ENCODE results near the gene OR7A10.

Gene OR7A10

DNA sequence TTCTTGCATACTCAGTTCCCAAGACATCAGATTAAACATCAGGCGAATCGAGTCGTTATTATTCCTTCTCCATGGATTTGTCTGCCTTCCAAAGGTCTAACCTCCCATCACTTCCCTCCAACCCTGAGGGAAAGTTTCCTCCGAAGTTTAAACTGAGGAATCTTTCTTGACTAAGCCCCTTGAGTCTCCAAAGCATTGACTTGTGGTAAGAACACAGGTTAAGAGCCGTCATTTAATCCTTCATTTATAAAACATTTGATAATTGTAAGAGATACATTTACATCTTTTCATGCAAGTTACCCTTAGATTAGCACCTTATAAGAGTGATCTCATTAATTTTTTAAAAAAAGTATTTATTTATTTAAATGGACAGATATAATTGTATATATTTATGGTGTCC is at the start of gene OR7A10:
OR7A10 (minus strand) TSS at position 101 of the 400 bp plus-strand sequence. CDS start 7,045 bp downstream, outside the sequence.
- DNase-seq = no peak

DNA sequence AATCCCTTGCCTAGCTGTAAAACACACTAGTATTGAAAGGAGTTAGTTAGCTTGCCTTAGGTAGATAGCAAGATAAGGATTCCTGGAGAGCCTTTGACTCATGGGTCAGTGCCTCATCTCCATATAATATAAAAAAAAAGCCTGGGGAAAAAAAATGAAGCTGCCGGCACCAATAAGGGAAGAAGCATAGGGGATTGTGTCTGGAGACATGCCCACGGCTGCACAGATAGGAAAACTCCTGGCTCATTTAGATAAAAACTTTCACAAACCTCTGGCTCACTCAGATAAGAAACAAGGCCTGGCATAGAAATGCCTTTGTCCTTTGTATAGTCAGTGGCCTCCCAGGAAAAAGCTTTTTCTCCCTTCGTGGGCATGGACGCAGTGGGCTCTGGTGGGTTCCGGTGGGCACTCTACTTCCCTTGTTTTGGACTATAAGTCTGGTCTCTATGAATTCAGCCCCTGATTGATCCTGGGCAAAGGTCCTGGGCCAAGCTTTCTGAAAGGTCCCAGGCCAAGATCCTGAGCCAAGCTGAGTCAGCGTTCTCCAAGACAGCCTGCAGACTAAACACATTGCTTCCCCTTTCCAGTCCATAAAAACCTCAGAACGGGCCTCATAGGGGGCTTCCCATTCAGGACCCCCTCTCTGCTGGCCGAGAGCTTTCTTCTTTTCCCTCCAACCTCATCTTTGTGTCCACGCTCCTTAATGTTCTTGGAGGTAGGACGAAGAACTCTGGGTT is 42.1 kb upstream of the OR7A10 start:
- no peak for DNase-seq

DNA sequence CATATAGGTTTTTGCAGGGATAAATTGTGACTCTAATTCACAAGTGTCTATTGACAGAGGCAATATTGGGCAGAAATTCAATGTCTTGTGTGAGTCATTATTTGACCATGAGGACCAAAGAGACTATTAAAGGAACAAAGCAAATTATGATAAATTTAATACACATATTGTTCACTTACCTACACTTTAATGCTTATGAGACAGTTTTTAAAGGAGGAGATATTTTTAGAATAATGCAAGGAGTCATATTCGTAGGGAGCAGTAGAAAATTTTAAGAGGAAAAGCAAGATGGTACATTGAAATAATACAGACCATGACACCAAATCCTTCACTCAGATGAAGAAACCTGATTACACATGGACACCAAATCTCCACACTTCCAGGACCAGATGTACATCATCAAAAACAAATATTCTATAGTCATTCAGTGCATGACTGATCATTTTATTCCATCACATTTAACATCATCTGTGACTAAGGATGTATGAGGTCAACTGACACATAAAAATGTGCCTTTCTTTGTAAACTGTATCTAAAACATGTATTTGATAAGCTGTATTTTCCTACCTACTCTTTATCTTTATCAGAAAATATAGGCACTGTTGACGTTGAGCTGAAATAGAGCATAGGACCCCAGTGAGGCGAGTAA is 41.4 kb upstream of the OR7A10 start:
- DNase-seq = no peak

DNA sequence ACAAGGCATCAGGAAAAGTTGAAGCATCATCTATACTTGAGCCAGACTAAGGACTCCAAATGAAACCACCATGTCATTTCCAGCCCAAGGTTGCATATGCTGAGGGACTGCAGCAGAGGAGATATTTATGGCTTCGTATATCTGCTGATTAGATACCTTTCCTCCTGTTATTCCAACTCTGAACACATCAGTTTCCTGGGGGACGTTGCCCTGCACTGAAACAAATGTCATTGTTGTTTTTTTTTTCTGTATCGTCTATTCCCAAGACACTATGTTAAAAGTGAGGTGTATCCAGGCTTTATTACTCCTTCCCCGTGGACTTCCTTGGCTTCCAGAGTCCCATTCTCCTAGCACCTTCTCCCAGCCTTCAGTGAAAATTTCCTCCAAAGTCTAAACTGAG is 37.3 kb upstream of the OR7A10 start, which contains the start of gene OR7A17:
OR7A17 (minus strand) TSS at position 101 of the 400 bp plus-strand sequence. CDS start 4,777 bp downstream, outside the sequence.
- DNase-seq = no peak

DNA sequence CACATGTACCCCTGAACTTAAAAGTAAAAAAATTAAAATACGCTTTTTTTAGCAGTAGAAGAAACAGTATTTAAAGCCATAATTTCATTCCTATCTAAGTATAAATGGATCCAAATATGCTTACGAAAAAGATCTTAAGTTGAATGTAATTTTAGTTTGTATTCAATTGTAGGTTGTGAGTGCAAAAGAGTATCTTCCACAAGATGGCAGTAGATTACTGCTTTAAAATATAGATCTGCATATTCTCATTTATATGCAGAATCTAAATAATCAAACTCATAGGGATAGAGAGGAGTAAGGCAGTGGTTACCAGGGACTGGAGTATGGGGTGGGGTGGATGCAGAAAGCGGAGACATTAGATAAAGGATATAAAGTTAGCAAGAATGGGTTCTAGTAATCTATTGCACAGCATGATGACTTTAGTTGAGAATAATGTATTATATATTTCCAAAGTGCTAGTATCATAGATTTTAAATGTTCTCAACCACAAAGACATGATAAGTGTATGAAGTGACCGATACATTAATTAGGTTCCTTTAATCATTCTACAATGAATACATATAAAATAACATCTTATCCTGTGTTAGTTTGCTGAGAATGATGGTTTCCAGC is 23.0 kb upstream of the OR7A10 start:
- DNase-seq = no peak

DNA sequence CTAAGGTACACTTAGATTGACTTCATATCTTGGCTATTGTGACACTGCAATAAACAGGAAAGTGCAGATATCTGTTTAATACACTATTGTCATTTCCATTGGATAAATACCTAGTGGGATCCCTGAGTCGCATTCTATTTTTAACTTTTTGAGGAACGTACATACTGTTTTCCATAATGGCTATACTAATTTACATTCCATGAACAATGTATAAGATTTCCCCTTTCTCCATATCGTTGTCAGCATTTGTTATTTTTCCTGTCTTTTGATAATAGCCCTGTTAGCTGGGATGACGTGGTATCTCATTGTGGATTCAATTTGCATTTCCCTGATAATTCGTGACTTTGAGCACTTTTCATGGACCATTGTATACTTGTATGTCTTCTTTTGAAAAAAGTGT is 19.8 kb upstream of the OR7A10 start:
- DNase-seq = no peak

DNA sequence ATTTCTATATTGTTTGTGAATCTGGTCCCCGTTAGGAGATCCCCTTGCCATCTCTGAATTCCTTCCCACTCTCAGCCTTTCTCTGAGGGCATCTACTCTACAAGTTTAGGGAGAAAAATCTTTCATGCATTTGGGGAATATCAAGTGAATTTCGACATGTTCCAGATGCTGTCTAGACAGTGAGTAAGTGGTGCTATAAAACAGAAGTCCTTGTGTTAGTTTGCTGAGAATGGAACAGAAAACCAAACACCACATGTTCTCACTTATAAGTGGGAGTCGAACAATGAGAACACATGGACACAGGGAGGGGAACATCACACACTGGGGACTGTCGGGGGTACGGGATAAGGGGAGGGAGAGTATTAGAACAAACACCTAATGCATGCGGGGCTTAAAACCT is 5.1 kb downstream of the OR7A10 start:
- DNase-seq = no peak

DNA sequence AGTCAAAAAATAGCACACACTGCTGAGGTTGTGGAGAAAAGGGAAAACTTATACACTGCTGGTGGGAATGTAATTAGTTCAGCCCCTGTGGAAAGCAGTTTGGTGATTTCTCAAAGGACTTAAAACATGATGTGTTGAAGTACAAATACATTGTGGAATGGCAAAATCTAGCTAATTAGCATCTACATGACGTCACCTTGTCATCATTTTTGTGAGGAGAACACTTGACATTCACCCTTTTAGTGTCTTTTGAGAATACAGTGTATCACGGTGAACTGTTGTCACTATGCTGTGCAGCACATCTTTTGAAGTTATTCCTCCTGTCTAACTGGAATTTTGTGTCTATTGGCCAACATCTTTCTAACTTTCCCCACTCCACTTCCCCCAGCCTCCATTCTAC is 5.6 kb downstream of the OR7A10 start:
- DNase-seq = no peak

DNA sequence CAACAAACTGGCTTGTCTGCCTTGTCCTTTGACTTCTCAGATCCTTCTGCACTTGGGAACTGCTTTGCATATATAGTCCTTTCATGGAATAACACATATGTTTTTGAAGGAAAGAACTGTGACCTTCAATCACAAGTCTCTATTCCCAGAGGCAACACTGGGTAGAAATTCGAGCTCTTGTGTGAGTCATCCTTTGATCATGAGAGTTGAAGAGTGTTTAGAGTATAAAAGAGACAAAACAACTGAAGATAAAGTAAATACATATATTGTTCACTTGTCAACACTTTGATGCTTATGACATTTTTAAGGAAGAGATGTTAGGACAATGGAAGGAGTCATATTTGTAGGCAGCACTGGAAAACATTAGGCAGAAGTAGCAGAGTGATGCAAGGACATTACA is 8.5 kb downstream of the OR7A10 start:
- DNase-seq = no peak

DNA sequence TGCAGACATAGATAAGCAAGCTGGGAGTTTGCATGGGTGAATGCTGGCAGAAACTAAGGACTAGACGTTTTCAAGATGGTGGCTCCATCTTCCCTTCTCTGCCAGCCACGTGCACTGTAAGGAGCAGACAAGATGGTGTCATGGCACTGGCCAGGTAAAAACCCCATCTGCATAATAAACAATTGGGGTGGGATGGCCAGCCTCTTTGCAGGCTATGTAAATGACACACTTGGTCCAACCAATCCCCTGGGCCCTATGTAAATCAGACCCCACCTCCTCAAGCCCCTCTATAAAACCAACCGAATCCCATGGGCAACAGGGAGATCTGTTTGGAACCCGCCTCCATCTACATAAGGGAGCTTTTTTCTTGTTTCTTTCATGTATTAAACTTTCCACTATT is 11.3 kb downstream of the OR7A10 start:
- DNase-seq = no peak

DNA sequence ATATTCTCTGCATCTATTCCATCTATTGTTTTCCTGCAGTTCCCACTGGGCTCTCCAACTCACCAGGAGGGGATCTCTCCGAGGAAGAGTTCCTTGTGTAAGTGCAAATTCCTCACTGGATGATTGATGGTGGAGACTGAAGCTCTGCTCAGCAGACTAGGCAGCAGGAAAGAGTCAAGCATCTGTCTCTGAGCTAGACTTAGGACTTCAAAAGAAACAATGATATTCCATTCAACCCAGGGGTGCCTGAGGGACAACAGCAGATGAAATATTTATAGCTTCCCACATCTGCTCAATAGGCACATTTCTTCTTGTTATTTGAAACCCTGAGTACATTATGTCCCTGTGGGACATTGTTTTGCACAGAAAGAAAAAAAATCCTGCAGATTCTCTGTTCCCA is 13.7 kb downstream of the OR7A10 start, which contains the start of the genes OR7A5 and OR7C1:
OR7A5 (minus strand) TSS at position 175 of the 400 bp plus-strand sequence. CDS start 6,944 bp downstream, outside the sequence.
OR7C1 (minus strand) TSS at position 175 of the 400 bp plus-strand sequence. CDS start 35,049 bp downstream, outside the sequence.
- no peak for DNase-seq

DNA sequence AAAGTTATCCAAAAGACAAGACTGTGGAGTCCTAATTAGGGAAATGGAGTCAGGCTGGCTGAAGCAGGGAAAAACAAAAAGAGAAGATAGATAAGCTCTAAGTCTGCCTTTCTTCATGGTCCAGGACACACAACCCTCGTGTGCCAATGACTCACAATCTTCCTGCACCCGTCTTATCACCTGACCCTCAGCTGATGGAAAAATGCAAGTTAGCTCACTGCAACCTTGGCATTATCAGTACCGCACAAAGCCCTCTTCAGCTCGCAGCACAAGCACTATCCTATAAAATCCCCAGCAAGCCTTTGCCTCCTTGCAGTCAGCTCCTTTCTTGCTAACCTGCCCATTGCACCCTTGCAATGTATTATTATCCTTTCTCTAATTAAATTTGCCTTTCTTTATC is 18.0 kb downstream of the OR7A10 start:
- DNase-seq = peak; percentile 3

DNA sequence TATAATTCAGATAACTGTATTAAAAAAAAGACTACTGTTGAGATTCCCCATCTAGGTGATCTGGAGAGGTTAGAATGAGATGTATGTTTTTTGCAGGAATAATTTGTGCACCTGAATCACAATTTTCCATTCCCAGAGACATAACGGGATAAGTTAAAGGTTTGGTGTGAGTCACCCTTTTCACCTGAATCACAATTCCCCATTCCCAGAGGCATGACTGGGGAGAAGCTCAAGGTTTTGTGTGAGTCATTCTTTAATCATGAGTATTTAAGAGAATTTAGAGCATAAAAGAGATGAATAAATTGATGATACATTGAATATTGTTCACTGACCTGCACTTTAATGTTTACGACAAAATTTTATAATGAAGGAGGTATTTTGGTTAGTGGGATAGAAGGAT is 22.7 kb downstream of the OR7A10 start:
- no peak for DNase-seq

DNA sequence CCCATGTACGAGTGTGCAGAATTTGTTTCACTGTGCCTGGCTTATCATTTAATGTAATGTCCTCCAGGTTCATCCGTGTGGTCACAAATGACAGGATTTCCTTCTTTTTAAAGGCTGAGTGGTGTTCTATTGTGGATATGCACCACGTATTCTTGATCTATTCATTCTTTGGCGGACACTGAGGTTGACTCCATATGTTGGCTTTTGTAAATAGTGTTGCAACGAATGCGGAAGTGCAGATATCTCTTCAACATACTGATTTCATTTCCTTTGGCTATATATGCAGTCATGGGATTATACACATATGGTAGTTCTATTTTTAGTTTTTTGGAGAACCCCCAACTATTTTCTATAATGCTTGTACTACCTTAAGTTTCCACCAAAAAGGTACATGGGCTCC is 26.8 kb downstream of the OR7A10 start:
- DNase-seq = no peak

DNA sequence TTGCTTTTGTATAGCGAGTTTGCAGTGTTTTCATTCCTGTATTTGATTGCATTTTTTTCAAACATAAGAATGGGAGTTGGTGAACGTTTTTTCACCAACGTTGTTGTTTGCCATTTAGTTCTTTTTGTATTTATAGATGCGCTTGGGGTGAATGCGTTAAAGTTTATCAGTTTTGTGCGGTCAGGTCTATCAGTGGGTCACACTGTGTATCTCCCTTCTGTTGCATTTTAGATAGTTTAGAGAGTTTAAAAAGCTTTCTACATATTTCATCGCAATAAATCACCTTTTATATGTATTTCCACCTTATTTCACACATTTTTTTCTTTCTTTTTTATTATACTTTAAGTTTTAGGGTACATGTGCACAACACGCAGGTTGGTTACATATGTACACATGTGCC is 30.1 kb downstream of the OR7A10 start:
- DNase-seq = no peak

DNA sequence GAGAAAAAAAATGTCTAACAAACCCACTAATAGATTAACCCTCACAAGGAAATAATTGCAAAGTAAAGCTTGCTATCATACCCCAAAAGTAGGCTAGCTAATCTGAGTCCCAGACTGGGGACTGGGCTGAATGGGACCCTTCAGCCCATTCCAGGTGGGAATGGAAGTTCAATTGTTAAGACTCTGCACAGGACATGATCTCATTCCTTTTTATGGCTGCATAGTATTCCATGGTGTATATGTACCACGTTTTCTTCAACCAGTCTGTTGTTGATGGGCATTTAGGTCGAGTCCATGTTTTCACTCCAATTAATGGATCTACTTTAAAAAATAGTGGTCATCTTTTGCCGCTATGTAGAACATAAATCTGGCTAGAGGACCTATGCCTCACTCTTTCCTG is 31.7 kb downstream of the OR7A10 start:
- no peak for DNase-seq

DNA sequence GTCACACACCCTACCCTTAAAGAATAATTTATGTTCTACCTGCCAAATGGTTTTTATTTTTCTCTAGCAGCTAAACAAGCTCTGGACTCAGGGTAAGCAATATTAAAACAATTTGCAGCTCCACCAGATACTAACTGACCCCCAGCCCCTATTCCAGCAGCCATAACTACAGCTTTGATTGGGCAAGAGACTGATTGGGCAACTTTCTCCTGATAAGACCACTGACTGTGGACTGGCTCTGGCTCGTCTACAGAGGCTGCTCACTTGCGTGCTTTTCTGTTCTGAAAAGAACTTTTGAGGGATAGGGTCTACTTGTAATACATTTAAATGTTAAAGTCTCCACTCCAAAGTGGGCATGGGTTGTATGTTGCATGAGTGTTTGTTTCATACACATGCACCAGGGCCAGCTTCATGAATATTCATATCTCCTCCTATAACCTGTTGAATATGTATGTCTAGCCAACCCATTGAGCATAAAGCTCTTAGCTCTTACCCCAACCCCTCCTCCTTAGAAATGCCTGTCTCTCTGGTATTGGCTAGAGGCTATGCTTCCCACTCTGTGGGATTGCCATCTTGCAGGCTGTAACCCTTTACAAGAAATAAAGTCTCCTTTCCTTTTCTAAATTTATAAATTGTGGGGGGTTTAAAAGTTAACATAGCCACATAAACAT is 33.6 kb downstream of the OR7A10 start:
- no peak for DNase-seq

DNA sequence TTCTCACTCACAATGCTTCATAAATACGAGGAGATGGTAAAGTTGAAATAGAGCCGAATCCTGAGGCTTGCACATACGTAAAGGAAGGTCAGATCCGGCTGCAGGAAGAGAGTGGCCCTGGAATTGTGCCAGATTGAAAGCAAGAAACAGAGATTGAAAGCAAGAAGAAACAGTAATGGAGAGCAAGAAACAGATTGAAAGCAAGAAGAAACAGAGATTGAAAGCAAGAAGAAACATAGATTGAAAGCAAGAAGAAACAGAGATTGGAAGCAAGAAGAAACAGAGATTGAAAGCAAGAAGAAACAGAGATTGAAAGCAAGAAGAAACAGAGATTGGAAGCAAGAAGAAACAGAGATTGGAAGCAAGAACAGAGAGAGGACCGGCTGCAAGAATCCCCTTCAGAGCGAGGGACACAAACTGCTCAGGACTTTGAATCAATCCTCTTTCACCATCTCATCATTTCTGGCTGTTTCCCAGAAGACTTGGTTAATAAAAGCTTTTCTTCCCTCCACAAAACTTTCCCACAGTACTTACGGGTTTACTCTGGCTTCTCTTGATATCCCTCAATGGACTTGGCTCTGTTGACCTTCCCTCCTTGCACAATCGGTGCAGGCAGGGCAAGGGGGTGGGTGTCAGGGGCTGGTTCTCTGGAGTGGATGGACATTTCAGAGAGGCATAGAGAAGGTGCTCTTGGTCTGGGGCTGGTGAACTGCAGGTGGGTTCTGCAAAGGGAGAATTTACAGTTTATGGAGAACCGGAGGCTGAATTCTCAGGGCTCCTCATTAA is 39.3 kb downstream of the OR7A10 start:
- no peak for DNase-seq

DNA sequence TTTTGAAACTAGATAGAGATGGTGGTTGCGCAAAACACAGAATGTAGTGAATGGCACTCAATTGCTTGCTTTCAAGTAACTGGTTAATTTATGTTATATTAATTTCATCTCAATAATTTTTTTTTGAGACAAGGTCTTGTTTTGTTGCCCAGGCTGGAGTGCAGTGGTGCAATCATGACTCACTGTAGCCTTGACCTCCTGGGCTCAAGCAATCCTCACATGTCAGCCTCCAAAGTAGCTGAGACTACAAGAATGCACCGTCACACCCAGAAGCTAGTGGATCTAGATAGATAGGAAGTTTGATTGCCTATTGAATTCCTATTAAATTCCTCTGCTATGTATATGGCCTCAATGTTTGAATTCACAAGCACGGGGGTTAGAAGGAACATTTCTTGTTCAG is 44.0 kb downstream of the OR7A10 start:
- no peak for DNase-seq

DNA sequence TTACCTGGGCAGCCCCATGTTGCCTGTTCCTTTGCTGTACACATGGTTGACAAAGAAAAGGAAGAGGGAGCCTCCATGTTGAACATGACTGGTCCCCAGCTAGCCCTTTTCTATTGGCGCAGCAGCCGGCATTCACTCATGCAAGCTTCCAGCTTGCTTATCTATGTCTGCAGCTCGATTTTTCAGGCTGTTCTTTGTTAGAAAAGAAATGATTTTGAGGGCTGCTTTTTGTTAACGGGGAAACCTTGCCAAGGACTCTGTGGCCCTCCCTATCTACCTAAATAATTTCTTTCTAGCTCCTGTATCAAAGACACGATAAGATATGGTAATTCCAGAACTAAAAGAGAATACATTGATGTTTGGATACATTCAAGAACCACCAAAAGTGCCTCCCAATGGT is 50.0 kb downstream of the OR7A10 start:
- no peak for DNase-seq

DNA sequence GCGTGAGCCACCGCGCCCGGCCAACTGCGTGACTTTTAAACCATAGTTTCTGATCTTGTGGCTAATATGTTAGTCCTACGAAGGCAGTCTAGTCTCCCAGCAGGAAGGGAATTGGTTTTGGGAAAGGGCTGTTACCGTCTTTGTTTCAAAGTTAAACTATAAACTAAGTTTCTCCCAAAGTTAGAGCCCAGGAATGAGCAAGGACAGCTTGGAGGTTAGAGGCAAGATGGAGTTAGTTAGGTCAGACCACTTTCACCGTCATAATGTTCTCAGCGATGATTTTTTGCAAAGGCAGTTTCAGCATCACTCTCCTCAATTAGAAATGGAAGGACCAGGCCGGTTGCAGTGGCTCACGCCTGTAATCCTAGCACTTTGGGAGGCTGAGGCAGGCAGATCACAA is 52.7 kb downstream of the OR7A10 start:
- no peak for DNase-seq

DNA sequence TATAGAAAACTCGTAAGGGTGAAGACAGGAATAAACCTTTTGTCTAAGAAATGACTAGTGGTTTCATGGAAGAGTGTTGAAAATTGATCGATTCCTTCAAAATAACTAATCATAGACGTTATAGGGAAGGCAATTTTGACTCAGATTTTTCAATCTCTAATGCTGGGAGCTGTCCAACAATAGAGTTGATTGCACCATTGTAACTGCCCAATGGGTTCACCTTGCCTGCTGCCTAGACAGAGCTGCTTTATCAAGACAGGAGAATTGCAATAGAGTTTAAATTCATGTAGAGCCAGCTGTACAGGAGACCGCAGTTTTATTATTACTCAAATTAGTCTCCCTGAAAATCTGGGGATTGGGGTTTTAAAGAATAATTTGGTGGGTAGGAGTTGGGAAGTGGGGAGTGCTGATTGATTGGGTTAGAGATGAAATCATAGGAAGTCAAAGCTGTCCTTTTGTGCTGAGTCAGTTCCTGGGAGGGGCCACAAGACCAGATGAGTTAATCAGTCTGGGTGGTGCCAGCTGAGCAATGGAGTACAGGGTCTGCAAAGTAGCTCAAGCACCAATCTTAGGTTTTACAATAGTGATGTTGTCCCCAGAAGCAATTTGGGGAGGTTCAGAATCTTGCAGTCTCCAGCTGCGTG is 53.5 kb downstream of the OR7A10 start:
- no peak for DNase-seq

Data from NCI-H226 (cell line).